B cell (primary cell): Measurements from ENCODE around the gene NPEPL1. TPM values are rescaled to one million over a fixed set of nuclear protein-coding genes. Genes with fewer than 3 reads are reported as not detected.

Experiments
- ATAC-seq: fragments of 200-7000 bp; cut with Tn5 transposase; one replicate; pipeline ENCODE4 v1.10.0; 2021; ENCODE audit warnings: low read depth, mild to moderate bottlenecking, moderate number of reproducible peaks, moderate library complexity
- CTCF ChIA-PET: fragments of 350-600 bp; sonication (Branson Sonifier 250); formaldehyde crosslinking; loops from one replicate; lab custom pipeline; 2021; ENCODE audit warnings: antibody characterized with exemption, inconsistent platforms; lab: Charles Lee
- POLR2A ChIA-PET: fragments of 350-600 bp; sonication (Branson Sonifier 250); formaldehyde crosslinking; loops from one replicate; lab custom pipeline; 2021; ENCODE audit warnings: antibody characterized with exemption; lab: Charles Lee
- DNase-seq: peaks from one replicate; pipeline ENCODE4 v3.0.0; 2013
- H2AFZ ChIP-seq: 2 replicates; pipeline ENCODE4 v1.6.1; 2012; ENCODE audit warnings: mild to moderate bottlenecking, low read depth, low read length; ENCODE audit not compliant: insufficient read depth, poor library complexity, severe bottlenecking
- H3K27ac ChIP-seq, 2 donors: 1 replicate in 1 of 2; 2 replicates in 1 of 2; pipeline ENCODE4 v1.5.1; 2012 to 2013; ENCODE audit warnings: low read length in 2 of 2, mild to moderate bottlenecking in 2 of 2, moderate library complexity in 1 of 2
- H3K27me3 ChIP-seq, 4 experiments: fragments of 200-600 bp in 1 of 4; sonication (generic) in 1 of 4; replicated peaks in 1 of 4; 1 replicate in 2 of 4; 2 replicates in 2 of 4; pipeline versions ENCODE4 v1.6.1 to v1.7.0; 2013 to 2016; ENCODE audit warnings: low read length in 3 of 4, mild to moderate bottlenecking in 2 of 4, mixed read lengths in 1 of 4, moderate library complexity in 1 of 4; ENCODE audit not compliant: insufficient read depth in 4 of 4, control insufficient read depth in 3 of 4; ENCODE audit errors: control extremely low read depth in 1 of 4
- H3K36me3 ChIP-seq, 2 experiments: replicated peaks in 1 of 2; 1 replicate in 1 of 2; 2 replicates in 1 of 2; pipeline versions ENCODE4 v1.6.1 to v1.7.1; 2013; ENCODE audit warnings: low read length in 1 of 2; ENCODE audit not compliant: insufficient read depth in 2 of 2, control insufficient read depth in 1 of 2; ENCODE audit errors: control extremely low read depth in 1 of 2, extremely low read depth in 1 of 2
- H3K4me1 ChIP-seq, 2 donors: fragments of 200-600 bp in 1 of 2; sonication (generic) in 1 of 2; 1 replicate in 1 of 2; 2 replicates in 1 of 2; pipeline versions ENCODE4 v1.5.1 to v1.6.1; 2013 to 2017; ENCODE audit warnings: low read length in 2 of 2; ENCODE audit not compliant: control insufficient read depth in 2 of 2, insufficient read depth in 2 of 2
- H3K4me2 ChIP-seq: replicated peaks from 2 replicates; pipeline ENCODE3; 2012; ENCODE audit warnings: mild to moderate bottlenecking, low read depth, low read length; ENCODE audit not compliant: poor library complexity, severe bottlenecking
- H3K4me3 ChIP-seq, 5 experiments: fragments of 200-600 bp in 1 of 5; sonication (generic) in 1 of 5; 1 replicate in 3 of 5; 2 replicates in 2 of 5; pipeline versions ENCODE4 v1.5.1 to v1.7.0; 2011 to 2016; ENCODE audit warnings: low read length in 4 of 5, mild to moderate bottlenecking in 4 of 5, low read depth in 2 of 5, control low read depth in 1 of 5, moderate library complexity in 1 of 5; ENCODE audit not compliant: insufficient read depth in 1 of 5; ENCODE audit errors: control extremely low read depth in 1 of 5, extremely low read depth in 1 of 5
- H3K79me2 ChIP-seq: fragments of 200-600 bp; sonication (generic); one replicate; pipeline ENCODE4 v1.6.0; 2016; ENCODE audit warnings: low read length; ENCODE audit not compliant: control insufficient read depth, insufficient read depth
- H3K9ac ChIP-seq: fragments of 200-600 bp; sonication (generic); 2 replicates; pipeline ENCODE4 v1.6.1; 2017; ENCODE audit warnings: mild to moderate bottlenecking, low read length, moderate library complexity
- H3K9me3 ChIP-seq, 3 donors: one replicate each; pipeline versions ENCODE4 v1.6.1 to v1.7.1; 2013; ENCODE audit warnings: low read length in 2 of 3; ENCODE audit not compliant: control insufficient read depth in 2 of 3, insufficient read depth in 1 of 3; ENCODE audit errors: control extremely low read depth in 1 of 3
- H4K20me1 ChIP-seq: 2 replicates; pipeline ENCODE4 v1.6.0; 2012; ENCODE audit warnings: mild to moderate bottlenecking, low read length; ENCODE audit not compliant: insufficient read depth, control insufficient read depth, poor library complexity, severe bottlenecking
- H3K27ac Mint-ChIP-seq: one replicate; pipeline ENCODE4 v1.8.0; 2021; ENCODE audit warnings: mixed read lengths
- H3K27me3 Mint-ChIP-seq: one replicate; pipeline ENCODE4 v1.8.0; 2021; ENCODE audit warnings: mixed read lengths
- H3K4me1 Mint-ChIP-seq: one replicate; pipeline ENCODE4 v1.8.0; 2021; ENCODE audit warnings: mixed read lengths
- H3K4me3 Mint-ChIP-seq: one replicate; pipeline ENCODE4 v1.8.0; 2021; ENCODE audit warnings: mixed read lengths
- H3K9me3 Mint-ChIP-seq: one replicate; pipeline ENCODE4 v1.8.0; 2022; ENCODE audit warnings: mixed read lengths; ENCODE audit not compliant: insufficient read depth
- EZH2 ChIP-seq: IDR thresholded peaks from 2 replicates; pipeline ENCODE4 v1.6.1; 2012; ENCODE audit warnings: borderline replicate concordance, low read depth, mild to moderate bottlenecking, moderate library complexity, low read length; ENCODE audit not compliant: insufficient read depth, poor library complexity, severe bottlenecking
- WGBS: methylation state at CpG from one replicate; pipeline ENCODE4 v1.1.5; 2013; ENCODE audit warnings: missing lambda C conversion rate; ENCODE audit not compliant: insufficient coverage; 5-methylcytosine and 5-hydroxymethylcytosine counted together
- intact Hi-C: fragments of 100-400 bp; cut with micrococcal nuclease; formaldehyde crosslinking; loops from one replicate; pipeline ENCODE4 v1.10.0; 2022
- polyA plus RNA-seq: library from polyadenylated mRNA; depleted of rRNA; stranded (reverse); fragments of >200 nt; gene quantifications from 2 replicates; pipeline ENCODE4 v1.2.3, GENCODE V29; 2012
- total RNA-seq, 2 donors: library from RNA; stranded (reverse); fragments of 120-200 nt in 1 of 2; gene quantifications; 1 replicate in 1 of 2; 2 replicates in 1 of 2; pipeline versions ENCODE4 v1.2.3 to v1.2.4, GENCODE V29; 2013 to 2022
- TF ChIP-seq, protein P1 (sequence below): fragments of 200-600 bp; IDR thresholded peaks from one replicate; pipeline ENCODE4 v1.8.0; 2022; ENCODE audit warnings: antibody characterized with exemption, mild to moderate bottlenecking

The NPEPL1 gene
- total and polyA plus RNA-seq, 2 donors (not counting 1 experiment from before 2014, with no cell fraction given) = 34.3 to 45.1 TPM

DNA sequence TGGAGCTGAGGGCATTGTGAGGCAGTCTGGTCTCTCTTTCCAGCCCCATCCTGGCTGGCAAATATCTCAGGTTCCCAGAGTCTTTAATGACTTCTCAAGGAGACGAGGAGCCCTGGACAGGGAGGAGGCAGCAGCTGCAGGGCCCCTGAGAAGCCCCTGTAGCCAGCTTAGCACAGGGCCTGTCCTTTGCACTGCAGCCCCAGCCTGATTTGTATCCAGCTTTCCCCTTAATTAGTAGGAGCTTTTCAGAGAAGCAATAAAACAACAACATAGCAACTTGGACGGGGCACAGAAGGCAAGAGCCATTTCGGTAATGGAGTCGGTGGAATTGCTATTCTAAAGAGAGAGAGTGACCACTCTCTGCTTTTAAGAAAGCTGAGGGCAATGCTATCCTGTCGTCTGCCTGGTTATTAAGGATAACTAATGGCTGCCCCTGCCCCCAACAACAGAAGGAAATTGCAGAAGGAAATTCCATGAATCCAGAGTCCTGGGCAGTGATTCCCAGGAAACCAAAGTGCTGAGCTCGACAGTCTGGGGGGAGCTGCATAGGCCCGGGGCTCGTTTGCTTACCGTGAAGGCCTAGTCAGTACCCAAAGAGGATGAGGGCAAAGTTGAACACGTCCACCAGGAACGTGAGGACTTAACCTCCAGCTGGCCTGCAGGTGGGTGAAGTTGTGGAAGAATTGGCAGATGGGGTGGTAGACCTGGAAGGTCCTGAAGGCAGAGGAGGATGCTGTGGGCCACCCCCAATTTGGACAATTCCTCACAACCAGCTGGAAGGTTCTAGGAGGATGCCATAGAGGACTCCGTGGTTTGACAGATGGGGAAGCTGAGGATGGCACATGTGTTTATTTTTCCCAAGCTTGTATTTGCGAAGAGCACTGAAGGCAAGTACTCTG, 50.3 kb downstream of the NPEPL1 start:
- Mint-ChIP-seq H3K9me3 (no peaks in the 10 kb centered on the region), H3K27me3 (peaks cover 58% of the 10 kb centered on the region), H3K27ac (no peak overlapping the region), H3K4me1 (no peaks in the 10 kb centered on the region), H3K4me3 (no peak overlapping the region)
- 58% methylated on average over 11 of the region's 13 CpGs for WGBS
- H3K4me3 ChIP-seq = no peak overlapping the region
- DNase-seq (no peak), ATAC-seq (no peak)
- H3K9me3 ChIP-seq = peaks cover 0 to 9% (median 0%) of the 10 kb centered on the region in 3 donors
- CTCF ChIA-PET = no interaction called here
- H2AFZ ChIP-seq = no peak overlapping the region
- no peak overlapping the region for H3K9ac ChIP-seq
- H3K27me3 ChIP-seq = peaks cover 0 to 6% (median 3%) of the 10 kb centered on the region in 4 experiments
- H3K36me3 ChIP-seq = no peaks in the 10 kb centered on the region
- H4K20me1 ChIP-seq = no peaks in the 10 kb centered on the region
- no peaks in the 10 kb centered on the region for H3K79me2 ChIP-seq
- TF ChIP-seq, protein P1, sequence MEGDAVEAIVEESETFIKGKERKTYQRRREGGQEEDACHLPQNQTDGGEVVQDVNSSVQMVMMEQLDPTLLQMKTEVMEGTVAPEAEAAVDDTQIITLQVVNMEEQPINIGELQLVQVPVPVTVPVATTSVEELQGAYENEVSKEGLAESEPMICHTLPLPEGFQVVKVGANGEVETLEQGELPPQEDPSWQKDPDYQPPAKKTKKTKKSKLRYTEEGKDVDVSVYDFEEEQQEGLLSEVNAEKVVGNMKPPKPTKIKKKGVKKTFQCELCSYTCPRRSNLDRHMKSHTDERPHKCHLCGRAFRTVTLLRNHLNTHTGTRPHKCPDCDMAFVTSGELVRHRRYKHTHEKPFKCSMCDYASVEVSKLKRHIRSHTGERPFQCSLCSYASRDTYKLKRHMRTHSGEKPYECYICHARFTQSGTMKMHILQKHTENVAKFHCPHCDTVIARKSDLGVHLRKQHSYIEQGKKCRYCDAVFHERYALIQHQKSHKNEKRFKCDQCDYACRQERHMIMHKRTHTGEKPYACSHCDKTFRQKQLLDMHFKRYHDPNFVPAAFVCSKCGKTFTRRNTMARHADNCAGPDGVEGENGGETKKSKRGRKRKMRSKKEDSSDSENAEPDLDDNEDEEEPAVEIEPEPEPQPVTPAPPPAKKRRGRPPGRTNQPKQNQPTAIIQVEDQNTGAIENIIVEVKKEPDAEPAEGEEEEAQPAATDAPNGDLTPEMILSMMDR = no peak
- TF ChIP-seq EZH2 = no peak
- intact Hi-C loops = no loop called here
- H3K27ac ChIP-seq = no peak overlapping the region
- no peaks in the 10 kb centered on the region for H3K4me1 ChIP-seq
- H3K4me2 ChIP-seq = no peak overlapping the region
- POLR2A ChIA-PET = no interaction called here

DNA sequence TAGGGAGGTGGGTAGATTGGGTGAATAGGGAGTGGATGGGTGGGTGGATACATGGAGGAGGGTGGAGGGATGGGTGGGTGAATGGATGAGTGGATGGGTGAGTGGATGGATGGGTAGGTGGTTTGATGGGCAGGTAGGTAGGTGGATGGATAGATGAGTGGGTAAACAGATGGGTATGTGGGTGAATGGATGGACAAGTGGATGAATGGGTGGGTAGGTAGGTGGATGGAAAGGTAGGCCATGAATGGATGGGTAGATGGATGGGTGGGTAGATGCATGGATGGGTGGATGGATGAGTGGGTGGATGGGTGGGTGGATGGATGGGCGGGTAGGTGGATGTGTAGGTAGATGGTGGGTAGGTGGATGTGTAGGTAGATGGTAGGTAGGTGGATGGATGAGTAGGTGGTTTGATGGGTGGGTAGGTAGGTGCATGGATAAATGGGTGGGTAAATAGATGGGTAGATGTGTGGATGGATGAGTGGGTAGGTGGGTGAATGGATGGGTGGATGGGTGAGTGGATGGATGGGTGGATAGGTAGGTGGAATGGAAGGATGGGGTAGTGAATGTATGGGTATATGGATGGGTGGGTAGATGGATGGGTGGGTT, 51.4 kb downstream of the NPEPL1 start:
- Histone ChIP-seq H3K27ac (no peak overlapping the region), H2AFZ (no peak overlapping the region), H4K20me1 (no peaks in the 10 kb centered on the region), H3K9ac (no peak overlapping the region), H3K36me3 (no peaks in the 10 kb centered on the region), H3K9me3 (peaks cover 0 to 9% (median 0%) of the 10 kb centered on the region in 3 donors), H3K79me2 (no peaks in the 10 kb centered on the region), H3K4me2 (no peak overlapping the region), H3K4me1 (no peaks in the 10 kb centered on the region), H3K4me3 (no peak overlapping the region), H3K27me3 (peaks cover 0 to 6% (median 3%) of the 10 kb centered on the region in 4 experiments)
- no peak for DNase-seq
- ChIA-PET POLR2A (no interaction called here), CTCF (no interaction called here)
- TF ChIP-seq, protein P1 = no peak
- TF ChIP-seq EZH2 = no peak
- WGBS = 92% methylated on average over 1 of the region's 1 CpG
- H3K4me3 Mint-ChIP-seq = no peak overlapping the region
- no peak overlapping the region for H3K27ac Mint-ChIP-seq
- ATAC-seq = no peak
- no peaks in the 10 kb centered on the region for H3K9me3 Mint-ChIP-seq
- intact Hi-C loops = no loop called here
- peaks cover 63% of the 10 kb centered on the region for H3K27me3 Mint-ChIP-seq
- no peaks in the 10 kb centered on the region for H3K4me1 Mint-ChIP-seq
